Loucy (cell line): ENCODE measurements around the gene PKDCC.

Source experiments
- H2AFZ ChIP-seq: fragments of 200-600 bp; sonication (generic); 2 replicates; pipeline ENCODE4 v1.6.0; 2016; ENCODE audit warnings: antibody characterized with exemption, mild to moderate bottlenecking, low read length, moderate library complexity
- H3F3A ChIP-seq: fragments of 200-600 bp; 2 replicates; pipeline ENCODE4 v1.6.0; 2016; ENCODE audit warnings: antibody characterized with exemption, low read depth, mild to moderate bottlenecking
- H3K27me3 ChIP-seq: fragments of 200-600 bp; sonication (generic); 2 replicates; pipeline ENCODE4 v1.6.1; 2014; ENCODE audit warnings: low read length, mild to moderate bottlenecking; ENCODE audit not compliant: insufficient read depth, poor library complexity, severe bottlenecking
- H3K36me3 ChIP-seq: fragments of 200-600 bp; sonication (generic); 2 replicates; pipeline ENCODE4 v1.6.1; 2016; ENCODE audit warnings: low read length; ENCODE audit not compliant: insufficient read depth
- H3K4me1 ChIP-seq: fragments of 200-600 bp; sonication (generic); 2 replicates; pipeline ENCODE4 v1.5.1; 2014; ENCODE audit warnings: low read length, mild to moderate bottlenecking; ENCODE audit not compliant: insufficient read depth, poor library complexity, severe bottlenecking
- H3K4me2 ChIP-seq: fragments of 200-600 bp; sonication (generic); 2 replicates; pipeline ENCODE4 v1.6.0; 2014; ENCODE audit warnings: antibody characterized with exemption, low read length, low read depth, mild to moderate bottlenecking; ENCODE audit not compliant: poor library complexity, severe bottlenecking
- H3K4me3 ChIP-seq: fragments of 200-600 bp; sonication (generic); 2 replicates; pipeline ENCODE4 v1.5.1; 2014; ENCODE audit warnings: low read length, mild to moderate bottlenecking, mixed read lengths; ENCODE audit not compliant: poor library complexity, severe bottlenecking
- H3K79me2 ChIP-seq: fragments of 200-600 bp; sonication (generic); 2 replicates; pipeline ENCODE4 v1.6.1; 2014; ENCODE audit warnings: low read length; ENCODE audit not compliant: insufficient read depth
- H3K9ac ChIP-seq: fragments of 200-600 bp; sonication (generic); 2 replicates; pipeline ENCODE4 v1.6.0; 2014; ENCODE audit warnings: mild to moderate bottlenecking, low read depth, low read length, moderate library complexity; ENCODE audit not compliant: poor library complexity, severe bottlenecking
- H3K9me2 ChIP-seq: fragments of 200-600 bp; sonication (generic); replicated peaks from 2 replicates; pipeline ENCODE4 v1.6.1; 2016; ENCODE audit warnings: low read depth, low read length, mixed read lengths
- H3K9me3 ChIP-seq: fragments of 200-600 bp; sonication (generic); 2 replicates; pipeline ENCODE4 v1.6.1; 2014; ENCODE audit warnings: mild to moderate bottlenecking, antibody characterized with exemption, low read length, low read depth; ENCODE audit not compliant: insufficient read depth
- H4K20me1 ChIP-seq: fragments of 200-600 bp; sonication (generic); 2 replicates; pipeline ENCODE4 v1.6.0; 2014; ENCODE audit warnings: antibody characterized with exemption, low read length, mild to moderate bottlenecking; ENCODE audit not compliant: insufficient read depth, poor library complexity, severe bottlenecking
- CTCF ChIP-seq: fragments of 200-600 bp; sonication (generic); conservative IDR thresholded peaks from 2 replicates; pipeline ENCODE4 v1.5.1; 2014; ENCODE audit warnings: mild to moderate bottlenecking, antibody characterized with exemption, low read length
- EZH2phosphoT487 ChIP-seq: fragments of 200-600 bp; IDR thresholded peaks from 2 replicates; pipeline ENCODE4 v1.6.1; 2018; ENCODE audit warnings: antibody characterized with exemption, mild to moderate bottlenecking, moderate library complexity, borderline replicate concordance

PKDCC gene

GRCh38 chr2:42086500-42086953 is 38.7 kb downstream of the PKDCC start:
- Histone ChIP-seq H3K4me1 (no peaks in the 10 kb centered on the region), H3K36me3 (no peaks in the 10 kb centered on the region), H3K9ac (no peak overlapping the region), H3K9me3 (no peaks in the 10 kb centered on the region), H2AFZ (no peak overlapping the region; the same call in 1 of the 2 replicates), H3K4me2 (no peak overlapping the region), H3K4me3 (no peak overlapping the region), H3K79me2 (no peaks in the 10 kb centered on the region), H3F3A (no peaks in the 10 kb centered on the region), H3K27me3 (no peaks in the 10 kb centered on the region), H4K20me1 (no peaks in the 10 kb centered on the region), H3K9me2 (no peaks in the 10 kb centered on the region)
- TF ChIP-seq CTCF (peak; percentile 80), EZH2phosphoT487 (no peak)

DNA sequence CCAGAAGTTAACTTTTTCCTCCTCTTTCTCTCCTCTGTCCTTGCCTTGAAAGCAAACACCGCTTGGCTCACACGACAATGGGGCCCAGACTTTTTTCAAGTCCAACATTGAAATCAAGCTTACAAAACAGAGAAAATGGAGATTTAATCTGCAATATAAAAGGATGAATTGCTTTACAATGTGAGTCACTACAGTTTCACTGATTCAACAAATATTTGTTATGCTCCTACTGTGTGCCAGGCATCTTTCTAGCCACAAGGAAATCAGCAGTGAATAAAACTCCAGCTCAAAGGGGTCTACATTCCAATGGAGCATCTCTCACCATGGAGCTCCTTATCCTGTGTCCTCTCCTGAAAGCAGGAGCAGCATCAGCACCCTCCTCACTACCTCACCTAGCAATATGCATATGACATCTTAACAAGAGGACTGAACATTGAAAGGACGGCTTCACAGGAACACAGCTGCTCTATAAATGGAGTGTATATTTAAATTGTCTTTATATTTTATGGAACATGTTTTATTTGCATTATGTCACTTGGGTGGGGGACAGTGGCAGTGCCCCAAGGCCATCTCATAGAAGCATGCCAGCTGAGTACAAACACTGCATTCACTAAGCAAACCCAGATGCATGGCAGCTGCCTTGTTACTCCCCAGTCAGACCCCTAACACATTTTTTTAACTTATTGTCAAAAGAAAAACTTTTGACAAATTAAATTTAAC is 39.5 kb downstream of the PKDCC start:
- no peak overlapping the region for H3K4me3 ChIP-seq
- no peak overlapping the region for H3K4me2 ChIP-seq
- H3K4me1 ChIP-seq = no peaks in the 10 kb centered on the region
- TF ChIP-seq CTCF (no peak), EZH2phosphoT487 (no peak)
- H3K9me3 ChIP-seq = no peaks in the 10 kb centered on the region
- H3F3A ChIP-seq = no peaks in the 10 kb centered on the region
- no peak overlapping the region; the same call in 1 of the 2 replicates for H2AFZ ChIP-seq
- no peaks in the 10 kb centered on the region for H3K36me3 ChIP-seq
- H3K79me2 ChIP-seq = no peaks in the 10 kb centered on the region
- no peaks in the 10 kb centered on the region for H3K27me3 ChIP-seq
- H4K20me1 ChIP-seq = no peaks in the 10 kb centered on the region
- H3K9ac ChIP-seq = no peak overlapping the region
- H3K9me2 ChIP-seq = no peaks in the 10 kb centered on the region

DNA sequence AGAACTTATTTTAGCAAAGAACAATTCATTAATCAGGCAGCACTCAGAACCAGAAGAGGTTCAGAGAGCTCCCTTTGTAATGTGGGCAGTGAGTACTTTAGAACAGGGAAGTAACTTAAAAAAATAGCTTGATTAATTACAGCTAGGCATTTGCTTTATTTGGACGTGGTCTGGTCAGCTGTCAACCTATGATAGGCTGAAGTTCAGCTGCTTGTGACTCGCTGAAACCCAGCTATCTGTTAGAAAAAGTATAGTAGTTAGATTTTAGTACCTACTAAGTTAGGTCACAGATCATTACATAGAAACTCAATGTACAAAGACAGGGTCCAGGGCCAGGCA is 40.0 kb downstream of the PKDCC start:
- Histone ChIP-seq H3K36me3 (no peaks in the 10 kb centered on the region), H3K4me1 (no peaks in the 10 kb centered on the region), H3K9me3 (no peaks in the 10 kb centered on the region), H3K4me2 (no peak overlapping the region), H3F3A (no peaks in the 10 kb centered on the region), H3K9ac (no peak overlapping the region), H3K79me2 (no peaks in the 10 kb centered on the region), H2AFZ (no peak overlapping the region), H4K20me1 (no peaks in the 10 kb centered on the region), H3K9me2 (no peaks in the 10 kb centered on the region), H3K27me3 (no peaks in the 10 kb centered on the region), H3K4me3 (no peak overlapping the region)
- TF ChIP-seq CTCF = no peak
- no peak for TF ChIP-seq EZH2phosphoT487
